GM23338 (cell line): Measurements from ENCODE around the gene FAM20C. TPM values are rescaled to one million over a fixed set of nuclear protein-coding genes. Genes with fewer than 3 reads are reported as not detected.
A peak's percentile ranks its signal among the peaks of the same experiment; 100 is the strongest.

ENCODE experiments used
- ATAC-seq: fragments of 200-7000 bp; cut with Tn5 transposase; 3 replicates; pipeline ENCODE4 v1.9.1; 2020
- DNase-seq: peaks from one replicate; pipeline ENCODE4 v3.0.0-alpha.2; 2015; ENCODE audit warnings: low spot score
- H2AFZ ChIP-seq: fragments of 200-600 bp; sonication (generic); 2 replicates; pipeline ENCODE4 v1.8.0; 2016; ENCODE audit warnings: antibody characterized with exemption, mild to moderate bottlenecking, moderate library complexity
- H3F3A ChIP-seq: fragments of 200-600 bp; sonication (generic); replicated peaks from 2 replicates; pipeline ENCODE4 v1.8.0; 2017; ENCODE audit warnings: antibody characterized with exemption, mixed run types, low read depth
- H3K27ac ChIP-seq: fragments of 200-600 bp; sonication (generic); 2 replicates; pipeline ENCODE4 v1.6.1; 2016; ENCODE audit warnings: low read depth
- H3K27me3 ChIP-seq: fragments of 200-600 bp; sonication (generic); 2 replicates; pipeline ENCODE4 v1.8.0; 2016; ENCODE audit warnings: mild to moderate bottlenecking, mixed run types, moderate library complexity; ENCODE audit not compliant: insufficient read depth
- H3K36me3 ChIP-seq: fragments of 200-600 bp; sonication (generic); 2 replicates; pipeline ENCODE4 v1.8.0; 2016; ENCODE audit warnings: mild to moderate bottlenecking; ENCODE audit not compliant: insufficient read depth
- H3K4me1 ChIP-seq: fragments of 200-600 bp; sonication (generic); 2 replicates; pipeline ENCODE4 v1.8.0; 2016; ENCODE audit warnings: mild to moderate bottlenecking, moderate library complexity; ENCODE audit not compliant: insufficient read depth
- H3K4me2 ChIP-seq: fragments of 200-600 bp; sonication (generic); 2 replicates; pipeline ENCODE4 v1.7.1; 2017; ENCODE audit warnings: mixed run types
- H3K4me3 ChIP-seq: fragments of 200-600 bp; sonication (generic); 2 replicates; pipeline ENCODE4 v1.6.1; 2016; ENCODE audit warnings: mixed run types
- H3K79me2 ChIP-seq: fragments of 200-600 bp; sonication (generic); replicated peaks from 2 replicates; pipeline ENCODE4 v1.8.0; 2017; ENCODE audit warnings: mild to moderate bottlenecking; ENCODE audit not compliant: insufficient read depth
- H3K9me2 ChIP-seq: fragments of 200-600 bp; sonication (generic); 2 replicates; pipeline ENCODE4 v1.8.0; 2017; ENCODE audit not compliant: insufficient read depth
- H4K20me1 ChIP-seq: fragments of 200-600 bp; sonication (generic); replicated peaks from 2 replicates; pipeline ENCODE4 v1.8.0; 2017; ENCODE audit warnings: mild to moderate bottlenecking; ENCODE audit not compliant: insufficient read depth
- H3K27ac Mint-ChIP-seq: 2 replicates; pipeline ENCODE4 v1.8.0; 2020; ENCODE audit warnings: inconsistent platforms, mild to moderate bottlenecking, moderate library complexity, mixed read lengths
- H3K27me3 Mint-ChIP-seq: 3 replicates; pipeline ENCODE4 v1.8.0; 2022; ENCODE audit warnings: low read depth, mild to moderate bottlenecking, moderate library complexity, mixed read lengths, inconsistent platforms; ENCODE audit not compliant: insufficient read depth, poor library complexity
- H3K36me3 Mint-ChIP-seq: 3 replicates; pipeline ENCODE4 v1.8.0; 2021; ENCODE audit warnings: low read depth, mild to moderate bottlenecking, inconsistent platforms, moderate library complexity, mixed read lengths
- H3K4me1 Mint-ChIP-seq: 3 replicates; pipeline ENCODE4 v1.8.0; 2020; ENCODE audit warnings: mild to moderate bottlenecking, inconsistent platforms, mixed read lengths
- H3K4me3 Mint-ChIP-seq: 3 replicates; pipeline ENCODE4 v1.8.0; 2021; ENCODE audit warnings: moderate library complexity, mild to moderate bottlenecking, inconsistent platforms, mixed read lengths
- H3K9me3 Mint-ChIP-seq: 3 replicates; pipeline ENCODE4 v1.8.0; 2020; ENCODE audit warnings: moderate library complexity, mild to moderate bottlenecking, inconsistent platforms, mixed read lengths
- CREB1 ChIP-seq: fragments of 250-450 bp; sonication (Bioruptor Pico); IDR thresholded peaks from 2 replicates; pipeline ENCODE4 v1.5.0; 2020; ENCODE audit warnings: low read depth, mild to moderate bottlenecking, moderate library complexity
- CTCF ChIP-seq, 2 experiments: fragments of 200-600 bp in 1 of 2; sonication (generic) in 1 of 2; conservative IDR thresholded peaks; 2 replicates each; pipeline versions ENCODE4 v1.5.1 to v1.6.1; 2016 to 2017; ENCODE audit warnings: antibody characterized with exemption in 2 of 2, low read depth in 2 of 2, mild to moderate bottlenecking in 2 of 2, moderate library complexity in 1 of 2
- ETS1 ChIP-seq: IDR thresholded peaks from 2 replicates; pipeline ENCODE4 v1.6.1; 2016; ENCODE audit warnings: antibody characterized with exemption
- EZH2 ChIP-seq: fragments of 200-600 bp; sonication (generic); IDR thresholded peaks from one replicate; pipeline ENCODE4 v1.8.0; 2017; ENCODE audit warnings: antibody characterized with exemption, mild to moderate bottlenecking, low read depth; ENCODE audit not compliant: unreplicated experiment
- EZH2phosphoT487 ChIP-seq: fragments of 200-600 bp; sonication (generic); IDR thresholded peaks from one replicate; pipeline ENCODE4 v1.8.1; 2018; ENCODE audit warnings: antibody characterized with exemption; ENCODE audit not compliant: unreplicated experiment
- JUNB ChIP-seq: IDR thresholded peaks from one replicate; pipeline ENCODE4 v1.6.1; 2016; ENCODE audit warnings: antibody characterized with exemption; ENCODE audit not compliant: unreplicated experiment
- NANOG ChIP-seq: IDR thresholded peaks from 2 replicates; pipeline ENCODE4 v1.6.1; 2016; ENCODE audit warnings: antibody characterized with exemption, borderline replicate concordance
- POLR2AphosphoS5 ChIP-seq: IDR thresholded peaks from 2 replicates; pipeline ENCODE4 v1.6.1; 2016; ENCODE audit warnings: antibody characterized with exemption, low read depth
- REST ChIP-seq: IDR thresholded peaks from one replicate; pipeline ENCODE4 v1.6.1; 2018; ENCODE audit warnings: antibody characterized with exemption; ENCODE audit not compliant: unreplicated experiment
- STAT1 ChIP-seq: IDR thresholded peaks from one replicate; pipeline ENCODE4 v1.6.1; 2016; ENCODE audit warnings: antibody characterized with exemption; ENCODE audit not compliant: unreplicated experiment
- ZNF114 ChIP-seq: fragments of 250-450 bp; sonication (Bioruptor Pico); IDR thresholded peaks from 2 replicates; pipeline ENCODE4 v1.5.0; 2020; ENCODE audit warnings: mild to moderate bottlenecking, moderate library complexity
- ZNF331 ChIP-seq: fragments of 250-450 bp; sonication (Bioruptor Pico); IDR thresholded peaks from 2 replicates; pipeline ENCODE4 v1.5.0; 2020; ENCODE audit warnings: low read depth, mild to moderate bottlenecking, moderate library complexity
- ZNF462 ChIP-seq: fragments of 250-450 bp; sonication (Bioruptor Pico); IDR thresholded peaks from 2 replicates; pipeline ENCODE4 v1.5.0; 2020; ENCODE audit warnings: mild to moderate bottlenecking, moderate library complexity
- polyA plus RNA-seq: library from polyadenylated mRNA; unstranded; fragments of >200 nt; fragmentation: Nextera tagmentation; extraction: Ambion mirVana; gene quantifications from 2 replicates; pipeline ENCODE4 v1.2.1, GENCODE V29; 2016
- total RNA-seq: library from RNA; depleted of rRNA; stranded (reverse); fragments of >200 nt; shearing (Covaris generic); gene quantifications from 2 replicates; pipeline ENCODE4 v1.2.3, GENCODE V29; 2014

The FAM20C gene
- total and polyA plus RNA-seq, 2 experiments from 2014 or later, result 7.6 to 24.8 TPM

GRCh38 chr7:216360-217300 is 24.3 kb downstream of the FAM20C start:
- Mint-ChIP-seq H3K4me3 (no peak overlapping the region), H3K9me3 (no peaks in the 10 kb centered on the region), H3K4me1 (peaks cover 8% of the 10 kb centered on the region), H3K36me3 (peaks cover 33% of the 10 kb centered on the region), H3K27me3 (peaks cover 9% of the 10 kb centered on the region), H3K27ac (peak overlapping the region; percentile 65; the same call in 1 of the 2 replicates)
- Histone ChIP-seq H3K36me3 (no peaks in the 10 kb centered on the region), H3K27me3 (no peaks in the 10 kb centered on the region), H3K4me1 (no peaks in the 10 kb centered on the region), H2AFZ (no peak overlapping the region), H3F3A (no peaks in the 10 kb centered on the region), H3K4me2 (no peak overlapping the region), H3K27ac (no peak overlapping the region), H3K79me2 (peaks cover 13% of the 10 kb centered on the region), H4K20me1 (0 out of 2 replicates have a peak, but pooled peaks cover 4% of the 10 kb centered on the region), H3K4me3 (no peak overlapping the region), H3K9me2 (no peaks in the 10 kb centered on the region)
- no peak for ATAC-seq
- TF ChIP-seq REST (no peak), CREB1 (CRISPR knock-in tag) (no peak), CTCF (conservative IDR thresholded peaks at IDR 0.05; ENCODE audit: low read depth in 2 of 2) (no peak), ZNF331 (CRISPR knock-in tag) (no peak), EZH2 (no peak), ZNF114 (CRISPR knock-in tag) (no peak), STAT1 (no peak), ETS1 (no peak), NANOG (no peak), POLR2AphosphoS5 (no peak), EZH2phosphoT487 (no peak), ZNF462 (CRISPR knock-in tag) (no peak), JUNB (no peak)
- DNase-seq, result no peak
